GM12865 (cell line): ENCODE results near the gene SERGEF.

Experiments
- DNase-seq: peaks from one replicate; pipeline ENCODE4 v3.0.0; 2010; ENCODE audit warnings: low read depth
- H3K4me3 ChIP-seq: 2 replicates; pipeline ENCODE4 v1.5.1; 2011; ENCODE audit warnings: mild to moderate bottlenecking, low read depth, low read length, control low read depth
- TF ChIP-seq, protein P1 (sequence below): IDR thresholded peaks from 2 replicates; pipeline ENCODE4 v1.5.1; 2011; ENCODE audit warnings: low read length, control low read depth, low read depth, inconsistent platforms; ENCODE audit not compliant: insufficient read depth; ENCODE audit errors: missing control alignments

Gene SERGEF

DNA sequence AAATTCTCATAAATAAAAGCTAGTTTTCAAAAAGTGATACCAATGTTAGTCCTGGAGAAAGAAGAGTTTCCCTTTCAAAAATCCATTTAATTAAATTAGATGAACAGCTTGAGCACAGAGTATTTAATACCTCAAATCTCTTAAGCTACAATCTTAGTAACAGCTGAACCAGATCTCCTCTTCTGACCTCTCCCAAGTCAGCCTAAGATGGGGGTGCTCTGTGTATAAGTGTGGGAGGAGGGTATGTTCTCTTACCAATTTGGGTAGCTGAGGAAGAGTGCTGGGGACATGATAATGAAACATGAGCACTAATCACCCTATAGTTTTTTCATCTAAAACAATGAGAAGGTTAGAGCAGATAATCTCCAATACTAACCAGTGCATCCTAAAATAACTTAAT lies 23.6 kb upstream of the SERGEF start:
- no peak overlapping the region for H3K4me3 ChIP-seq
- TF ChIP-seq, protein P1, sequence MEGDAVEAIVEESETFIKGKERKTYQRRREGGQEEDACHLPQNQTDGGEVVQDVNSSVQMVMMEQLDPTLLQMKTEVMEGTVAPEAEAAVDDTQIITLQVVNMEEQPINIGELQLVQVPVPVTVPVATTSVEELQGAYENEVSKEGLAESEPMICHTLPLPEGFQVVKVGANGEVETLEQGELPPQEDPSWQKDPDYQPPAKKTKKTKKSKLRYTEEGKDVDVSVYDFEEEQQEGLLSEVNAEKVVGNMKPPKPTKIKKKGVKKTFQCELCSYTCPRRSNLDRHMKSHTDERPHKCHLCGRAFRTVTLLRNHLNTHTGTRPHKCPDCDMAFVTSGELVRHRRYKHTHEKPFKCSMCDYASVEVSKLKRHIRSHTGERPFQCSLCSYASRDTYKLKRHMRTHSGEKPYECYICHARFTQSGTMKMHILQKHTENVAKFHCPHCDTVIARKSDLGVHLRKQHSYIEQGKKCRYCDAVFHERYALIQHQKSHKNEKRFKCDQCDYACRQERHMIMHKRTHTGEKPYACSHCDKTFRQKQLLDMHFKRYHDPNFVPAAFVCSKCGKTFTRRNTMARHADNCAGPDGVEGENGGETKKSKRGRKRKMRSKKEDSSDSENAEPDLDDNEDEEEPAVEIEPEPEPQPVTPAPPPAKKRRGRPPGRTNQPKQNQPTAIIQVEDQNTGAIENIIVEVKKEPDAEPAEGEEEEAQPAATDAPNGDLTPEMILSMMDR, result no peak
- DNase-seq, result no peak

GRCh38 chr11:18027475-18027874 lies 14.6 kb upstream of the SERGEF start:
- H3K4me3 ChIP-seq, result no peak overlapping the region
- no peak for DNase-seq
- TF ChIP-seq, protein P1, result no peak

GRCh38 chr11:18022419-18022818 lies 9.6 kb upstream of the SERGEF start:
- no peak for DNase-seq
- no peak overlapping the region for H3K4me3 ChIP-seq
- TF ChIP-seq, protein P1, result no peak

DNA sequence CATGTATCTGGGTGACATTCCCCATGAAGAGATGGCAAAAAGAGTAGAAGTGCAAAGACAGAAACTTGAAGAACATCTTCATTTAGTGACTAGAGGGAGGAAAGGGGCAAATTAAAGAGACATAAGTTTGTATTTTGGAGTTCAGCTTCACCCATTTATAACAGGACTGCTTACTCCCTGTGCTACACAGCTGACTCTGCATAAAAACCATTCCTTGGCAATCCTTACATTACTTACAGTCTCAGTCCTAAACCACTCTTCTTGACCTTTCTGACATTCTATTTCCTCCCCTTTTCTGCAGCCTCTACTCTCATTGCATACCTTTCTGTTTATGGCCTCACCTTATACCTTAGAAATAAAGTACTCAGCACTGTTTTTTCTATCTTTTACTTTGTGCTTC lies 6.8 kb upstream of the SERGEF start:
- DNase-seq, result no peak
- TF ChIP-seq, protein P1, result no peak
- no peak overlapping the region for H3K4me3 ChIP-seq

DNA sequence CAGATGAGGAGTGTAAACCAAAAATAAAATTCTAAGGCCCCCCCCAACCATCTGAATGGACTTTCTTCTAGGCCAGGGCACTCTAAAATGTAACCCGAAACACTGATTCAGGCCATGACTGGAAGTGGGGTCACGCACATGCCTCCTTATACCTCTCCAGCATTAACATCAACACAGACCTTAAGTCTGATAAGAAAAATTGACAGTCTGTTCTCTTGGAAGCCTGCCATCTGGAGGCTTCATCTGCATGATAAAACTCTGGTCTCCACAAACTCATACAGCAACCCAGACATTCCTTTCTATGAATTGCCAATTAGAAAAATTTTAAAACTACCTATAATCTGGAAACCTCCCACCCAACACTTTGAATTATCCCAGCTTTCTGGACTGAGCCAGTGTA lies 3.9 kb upstream of the SERGEF start:
- H3K4me3 ChIP-seq, result no peak overlapping the region
- DNase-seq, result no peak
- TF ChIP-seq, protein P1, result no peak

DNA sequence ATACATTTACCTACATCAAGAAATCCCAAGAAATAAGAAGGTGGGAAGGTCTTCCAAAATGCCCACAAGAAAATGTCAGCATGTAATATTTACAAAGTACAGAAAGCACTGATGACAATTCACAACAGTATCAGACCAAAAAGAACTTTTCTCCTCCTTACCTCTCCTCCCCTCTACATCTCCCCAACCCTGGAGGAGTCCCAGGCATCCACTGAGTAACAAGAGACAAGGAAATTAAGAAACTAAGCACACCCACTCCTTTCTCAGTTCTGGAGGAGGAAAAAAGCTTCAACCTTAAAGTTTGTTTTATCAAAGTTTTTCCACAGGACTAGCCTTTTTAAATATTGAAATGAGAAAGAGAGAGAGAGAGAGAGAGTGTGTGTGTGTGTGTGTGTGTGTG lies 2.0 kb upstream of the SERGEF start:
- TF ChIP-seq, protein P1, result no peak
- no peak for DNase-seq
- no peak overlapping the region for H3K4me3 ChIP-seq

DNA sequence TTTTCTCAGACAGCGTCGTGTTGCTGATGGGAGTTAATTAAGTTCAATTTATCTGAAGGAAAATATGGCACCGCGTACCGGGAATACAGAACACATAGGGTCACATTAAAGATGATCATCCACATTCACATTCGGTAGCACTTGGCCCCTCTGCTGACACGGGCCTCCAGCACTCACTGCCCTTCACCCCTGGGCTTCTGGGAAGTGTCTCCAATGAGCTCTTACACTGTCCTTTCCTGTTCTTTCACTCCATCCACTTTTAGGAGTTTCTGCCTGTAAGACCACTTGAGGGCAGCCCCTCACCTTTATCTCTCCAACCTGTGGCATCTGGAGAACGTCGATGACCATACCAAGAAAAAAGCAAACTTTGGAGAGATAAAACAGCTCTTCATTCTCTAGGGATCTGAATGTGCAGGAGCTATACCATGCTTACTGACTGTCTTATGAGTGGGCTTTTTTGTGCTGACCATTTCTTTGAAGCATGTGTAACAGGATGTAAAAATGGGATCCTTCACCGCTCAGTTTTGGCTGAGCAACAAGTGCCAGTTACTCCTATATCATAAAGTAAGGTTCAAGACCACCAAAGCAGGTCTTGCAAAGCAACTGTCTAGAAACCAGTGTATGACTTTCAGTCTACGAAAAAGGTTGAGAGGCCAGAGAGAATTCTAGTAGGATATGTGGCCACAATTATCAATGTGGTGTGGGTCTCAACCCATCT lies 1.1 kb upstream of the SERGEF start:
- H3K4me3 ChIP-seq, result peak overlapping the region; percentile 89
- DNase-seq, result peak; percentile 12

More for the DNA sequence above, 1.1 kb upstream of the SERGEF start:
- TF ChIP-seq, protein P1, result no peak
